Fibroblast of villous mesenchyme (primary cell): ENCODE results near the gene TM9SF1. TPM values are rescaled to one million over a fixed set of nuclear protein-coding genes. Genes with fewer than 3 reads are reported as not detected.
A peak's percentile ranks its signal among the peaks of the same experiment; 100 is the strongest.
"Not testable (repeated sequence)": the region's sequence is repeated elsewhere in the genome, so short reads cannot be mapped to it uniquely, and the experiment has no call there.

Experiments
- DNase-seq: peaks from one replicate; pipeline ENCODE4 v3.0.0-alpha.2; 2010; ENCODE audit warnings: low read depth
- H3K4me3 ChIP-seq: 2 replicates; pipeline ENCODE4 v1.5.1; 2011; ENCODE audit warnings: low read depth, mild to moderate bottlenecking, low read length
- CTCF ChIP-seq: IDR thresholded peaks from 2 replicates; pipeline ENCODE4 v1.5.1; 2012; ENCODE audit warnings: low read depth, mild to moderate bottlenecking, low read length; ENCODE audit not compliant: insufficient read depth
- total RNA-seq: library from RNA; depleted of rRNA; stranded (reverse); fragments of >200 nt; gene quantifications from 2 replicates; pipeline ENCODE4 v1.2.3, GENCODE V29; 2012

Gene TM9SF1
- total RNA-seq, 1 donor: 96.3 TPM

GRCh38 chr14:24232645-24233537 is 37.6 kb upstream of the TM9SF1 start, which contains the start of gene GMPR2:
GMPR2 (plus strand) TSS chr14:24232929; CDS start chr14:24233254, 325 bp downstream.
- TF ChIP-seq CTCF: no peak
- DNase-seq: no peak
- H3K4me3 ChIP-seq: peak within 1 kb of the TSS; percentile 93

GRCh38 chr14:24232121-24232644 is 36.9 kb upstream of the TM9SF1 start, which contains the start of gene NEDD8:
NEDD8 (minus strand) TSS chr14:24232367; CDS start chr14:24232267, 100 bp downstream.
- peak within 1 kb of the TSS; percentile 93 for H3K4me3 ChIP-seq
- no peak for TF ChIP-seq CTCF
- peak; percentile 95 for DNase-seq

- DNase-seq: no peak
- TF ChIP-seq CTCF: no peak
- peak overlapping the region; percentile 93 for H3K4me3 ChIP-seq
Observed at GRCh38 chr14:24231263-24232120, 36.3 kb upstream of the TM9SF1 start.

- no peak for TF ChIP-seq CTCF
- DNase-seq: no peak
- H3K4me3 ChIP-seq: no peak overlapping the region
Observed at GRCh38 chr14:24228902-24229301, 33.7 kb upstream of the TM9SF1 start.

- no peak for TF ChIP-seq CTCF
- no peak for DNase-seq
Observed at GRCh38 chr14:24226473-24226872, 31.2 kb upstream of the TM9SF1 start.

GRCh38 chr14:24224618-24225071 is 29.4 kb upstream of the TM9SF1 start:
- TF ChIP-seq CTCF: no peak
- peak; percentile 70 for DNase-seq
- H3K4me3 ChIP-seq: no peak overlapping the region

More at GRCh38 chr14:24226473-24226872, 31.2 kb upstream of the TM9SF1 start:
- no peak overlapping the region for H3K4me3 ChIP-seq

GRCh38 chr14:24222987-24223386 is 27.7 kb upstream of the TM9SF1 start:
- not testable (repeated sequence) for DNase-seq, H3K4me3 ChIP-seq
